Measurements from ENCODE around the gene CDPF1.

DNA sequence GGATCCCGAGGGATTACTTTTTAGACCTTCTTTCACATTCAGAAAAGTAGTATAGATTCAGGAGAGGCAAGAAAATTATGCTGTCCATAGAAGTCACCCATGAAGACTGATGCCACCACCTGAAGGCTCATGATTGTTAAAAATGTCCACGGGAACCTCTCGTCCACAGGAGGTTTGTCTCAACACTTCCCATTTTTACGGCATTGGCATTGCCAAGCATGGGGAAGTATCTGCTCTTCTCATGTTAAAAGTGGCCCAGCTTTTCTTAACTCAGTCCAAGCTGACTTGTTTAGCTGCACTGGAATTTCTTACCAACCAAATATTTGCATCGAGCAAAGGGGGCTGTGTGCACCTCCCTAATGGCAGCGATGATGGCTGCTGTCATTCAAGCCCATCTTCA is 9.6 kb downstream of the CDPF1 start:
- no peak for TF ChIP-seq MAX (IDR thresholded peaks at IDR 0.05; ENCODE audit: insufficient read depth, insufficient read length)
- no peak for TF ChIP-seq CTCF (IDR thresholded peaks at IDR 0.05; ENCODE audit: extremely low read depth in 1 of 2, insufficient read depth in 1 of 2, low read depth in 1 of 2, low read length in 2 of 2)
- no peak for TF ChIP-seq EZH2 (IDR thresholded peaks at IDR 0.05; ENCODE audit: borderline replicate concordance, low read depth, low read length, severe bottlenecking)
- TF ChIP-seq MYC (IDR thresholded peaks at IDR 0.05; ENCODE audit: low read depth, low read length): no peak
- no peak for TF ChIP-seq POLR2AphosphoS5 (IDR thresholded peaks at IDR 0.05; ENCODE audit: insufficient read depth, low read depth, low read length)
- TF ChIP-seq POLR2A (IDR thresholded peaks at IDR 0.05; ENCODE audit: low read depth, low read length): no peak
- TF ChIP-seq JUN (IDR thresholded peaks at IDR 0.05; ENCODE audit: borderline replicate concordance, insufficient read depth, insufficient read length, low read depth): no peak
- TF ChIP-seq GATA2 (IDR thresholded peaks at IDR 0.05; ENCODE audit: insufficient read depth, insufficient read length, low read depth, low read length): no peak
- no peak for TF ChIP-seq FOS (IDR thresholded peaks at IDR 0.05; ENCODE audit: borderline replicate concordance, insufficient read depth, low read length)

All from endothelial cell of umbilical vein (primary cell).